G401.6 (cell line): ENCODE results near the gene SKAP2.

Source experiments
- FAIRE-seq: peaks from 2 replicates; lab custom pipeline; 2012; peaks lifted over from hg19 to GRCh38; lab: Jason Lieb, UNC

Gene SKAP2

DNA sequence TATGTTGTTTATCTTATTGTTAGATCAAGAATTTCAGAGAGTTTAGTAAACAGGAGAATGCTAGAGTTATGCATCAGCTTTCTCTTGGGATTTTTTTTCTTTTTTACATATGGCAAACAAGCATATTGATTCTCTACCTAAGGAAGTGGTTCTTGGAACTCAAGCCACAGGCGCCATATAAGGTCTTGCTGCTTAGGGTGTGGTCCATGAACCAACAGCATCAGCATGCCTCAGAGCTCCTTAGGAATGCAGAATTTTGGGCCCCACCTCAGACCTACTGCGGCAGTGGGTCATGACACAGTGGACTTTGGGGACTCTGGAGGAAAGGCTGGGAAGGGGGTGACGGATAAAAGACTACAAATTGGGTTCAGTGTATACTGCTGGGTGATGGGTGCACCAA, 230.8 kb downstream of the SKAP2 start:
- FAIRE-seq, result no peak

DNA sequence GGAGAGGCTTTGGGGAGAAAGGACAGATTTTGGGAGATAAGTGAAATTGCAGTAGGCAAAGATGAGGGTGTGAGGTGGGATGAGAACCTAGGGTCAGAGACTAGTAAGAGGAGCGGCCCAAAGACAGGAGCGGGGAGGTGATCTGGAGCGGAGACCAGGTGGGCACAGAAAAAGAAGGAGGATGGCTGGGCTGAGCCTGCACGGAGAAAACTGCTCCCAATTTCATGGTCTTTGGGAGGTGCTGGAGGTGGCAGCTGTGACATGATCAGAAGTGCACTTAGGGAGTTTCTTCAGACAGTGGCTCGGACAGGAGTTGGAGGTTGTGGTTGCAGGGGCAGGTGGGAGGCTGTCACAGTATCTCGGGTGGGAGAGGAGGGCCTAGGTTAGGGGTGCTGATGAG, 232.8 kb downstream of the SKAP2 start:
- FAIRE-seq, result no peak

DNA sequence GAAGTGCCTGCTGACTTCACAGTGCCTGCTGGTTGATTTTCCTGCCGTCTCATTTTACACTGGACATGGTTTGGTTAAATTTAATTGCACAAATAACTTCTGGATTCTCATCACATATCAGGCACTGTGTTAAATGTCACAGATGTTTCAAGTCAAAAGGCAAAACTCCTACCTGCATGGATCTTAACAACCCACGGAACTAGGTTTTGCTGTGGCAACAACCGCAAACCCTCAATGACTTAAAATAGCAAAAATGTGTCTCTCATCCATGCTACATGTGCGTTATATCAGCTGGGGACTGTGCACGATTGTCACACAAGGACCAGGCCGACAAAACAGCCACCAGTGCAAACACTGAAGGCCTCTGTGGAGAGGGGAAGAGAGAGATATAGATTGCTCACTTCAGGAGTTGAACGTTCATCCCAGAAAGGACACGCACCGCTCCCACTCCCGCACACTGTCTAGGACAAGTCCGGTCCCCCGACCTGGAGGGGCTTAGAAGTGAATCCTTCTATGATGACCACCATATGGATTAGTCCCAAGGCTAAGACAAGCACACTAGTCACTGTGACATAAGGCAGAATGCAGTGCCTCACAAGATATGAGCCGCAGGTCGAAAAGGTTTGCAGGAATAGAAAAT, 233.3 kb downstream of the SKAP2 start:
- FAIRE-seq, result no peak

DNA sequence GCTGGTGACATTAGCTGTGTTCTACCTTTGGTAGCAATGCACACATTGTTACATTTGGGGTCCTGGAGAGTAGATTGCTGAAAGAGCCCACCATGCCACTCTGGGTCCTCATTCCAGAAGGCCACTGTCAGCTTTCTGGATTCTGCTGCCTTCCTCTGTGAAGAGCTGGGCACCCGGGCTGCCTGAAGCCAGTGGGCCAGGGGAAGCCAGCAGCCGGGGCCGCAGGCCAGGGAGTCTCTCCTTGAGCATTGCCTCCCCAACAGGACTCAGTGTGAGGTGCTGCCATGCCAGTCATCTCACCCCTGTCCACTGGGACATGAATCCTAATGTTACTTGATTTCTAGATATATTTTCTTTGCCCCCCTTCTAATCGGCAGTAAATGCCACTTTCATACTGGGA, 234.0 kb downstream of the SKAP2 start:
- FAIRE-seq, result no peak

DNA sequence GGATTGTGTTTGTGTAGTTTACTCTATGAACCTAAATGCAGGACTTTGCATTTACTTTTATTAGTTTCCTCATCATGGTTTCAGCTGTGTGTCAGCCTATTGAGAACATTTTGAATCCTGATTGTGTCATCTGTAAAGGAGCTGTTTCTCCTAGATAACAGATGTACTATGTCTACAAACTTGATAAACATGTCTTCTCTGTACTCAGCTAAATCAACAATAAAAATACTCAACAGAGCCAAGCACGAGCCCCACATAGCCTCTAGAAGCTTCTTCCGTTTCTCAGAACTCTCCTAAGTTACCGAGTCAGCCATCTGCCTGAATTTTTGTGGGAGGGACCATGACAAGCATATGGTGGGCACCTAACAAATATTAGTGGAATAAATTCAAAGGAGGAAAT, 234.7 kb downstream of the SKAP2 start:
- FAIRE-seq, result no peak

DNA sequence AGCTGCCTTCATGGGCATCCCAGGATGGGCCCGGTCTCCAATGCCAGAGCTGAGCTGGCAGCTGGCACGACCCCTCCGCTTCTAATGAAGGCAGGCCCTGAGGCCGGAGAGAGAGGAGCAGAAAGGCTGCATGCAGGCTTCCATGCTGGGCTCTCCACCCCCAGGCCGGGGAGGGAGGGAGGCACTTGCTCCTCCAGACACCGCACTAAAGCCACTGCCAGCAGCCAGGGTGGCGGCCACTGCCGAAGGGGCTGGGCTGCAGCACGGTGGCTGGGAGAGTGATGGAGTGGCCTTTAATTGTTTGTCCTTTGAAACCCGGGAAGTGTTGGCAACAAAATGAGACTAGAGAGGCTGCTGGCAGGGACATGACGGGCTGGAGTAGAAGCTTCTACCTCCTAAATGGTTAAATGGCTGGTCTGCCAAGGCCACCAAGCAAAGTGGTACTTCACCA, 236.5 kb downstream of the SKAP2 start:
- no peak for FAIRE-seq

DNA sequence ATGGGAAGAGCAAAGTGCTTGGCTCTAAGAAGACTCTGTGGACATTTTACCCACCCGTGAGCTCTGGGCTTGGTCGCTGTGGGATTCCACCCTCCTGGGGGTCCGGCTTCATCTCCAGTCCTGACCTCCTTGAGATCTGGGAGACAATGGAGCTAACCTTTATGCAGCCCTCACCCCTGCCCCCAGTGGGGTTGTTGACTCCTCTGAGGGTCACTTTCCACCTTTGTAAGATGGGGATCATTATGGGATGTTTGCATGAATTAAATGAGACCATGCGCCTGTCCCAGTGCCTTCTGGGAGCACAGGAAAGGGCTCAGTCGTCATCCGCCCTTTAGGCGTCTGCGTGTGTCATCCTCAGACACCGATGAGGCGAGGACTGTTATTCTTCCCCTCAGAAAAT, 237.2 kb downstream of the SKAP2 start:
- FAIRE-seq, result no peak

DNA sequence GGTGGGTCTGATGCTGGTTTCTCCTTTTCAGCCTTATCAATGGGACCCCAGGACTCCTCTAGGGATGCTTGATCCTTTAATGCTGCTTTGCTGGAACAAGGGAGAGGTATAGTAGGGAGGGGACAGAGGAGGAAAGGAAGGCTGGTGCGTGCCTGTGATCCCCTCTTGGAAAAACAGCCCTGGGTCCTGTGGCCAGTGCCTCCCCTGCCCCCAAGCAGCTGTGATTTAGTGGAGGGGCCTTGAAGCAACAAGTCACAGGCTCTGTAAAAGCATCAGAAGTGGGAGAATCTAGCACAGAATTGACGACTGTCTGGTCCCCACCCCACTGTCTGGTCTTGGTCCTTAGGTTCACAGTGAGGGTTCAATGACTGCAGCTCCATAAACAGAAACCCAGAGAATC, 237.7 kb downstream of the SKAP2 start:
- FAIRE-seq, result no peak

DNA sequence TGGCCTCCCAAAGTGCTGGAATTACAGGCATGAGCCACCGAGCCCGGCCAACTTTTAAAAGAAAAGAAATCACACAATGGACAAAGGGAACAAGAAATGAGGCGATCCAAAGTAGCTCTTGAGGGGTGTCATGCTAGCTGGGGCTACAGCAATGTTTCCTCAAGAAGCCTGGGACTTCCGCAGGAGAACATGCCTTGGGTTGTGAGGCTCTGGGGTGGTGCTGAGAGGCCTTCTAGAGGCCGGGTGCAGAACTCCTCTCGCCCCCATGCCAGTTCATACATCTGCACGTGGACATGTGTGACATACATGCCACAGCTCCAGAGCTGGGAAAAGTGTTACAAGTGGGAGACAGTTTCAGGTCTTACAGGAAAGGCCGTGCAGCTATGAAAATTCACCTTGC, 238.2 kb downstream of the SKAP2 start:
- no peak for FAIRE-seq

DNA sequence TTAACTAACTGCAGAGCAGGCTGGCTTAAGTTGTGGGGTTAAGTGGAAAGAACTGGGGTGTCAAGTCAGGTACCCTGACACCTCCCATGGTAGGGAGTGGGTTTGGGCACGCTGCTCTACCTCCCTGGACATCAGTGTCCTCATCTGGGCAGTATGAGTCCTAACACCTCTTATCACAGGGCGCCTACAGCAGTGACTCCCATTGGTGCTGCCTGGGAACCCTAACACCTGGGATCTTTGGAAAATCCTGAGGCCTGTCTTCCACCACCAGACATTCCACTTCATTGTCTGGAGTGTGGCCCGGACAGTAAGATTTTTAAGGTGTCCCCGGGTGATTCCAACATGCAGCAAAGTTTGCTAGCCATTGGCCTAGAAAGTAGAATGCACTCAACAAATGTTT, 239.1 kb downstream of the SKAP2 start:
- FAIRE-seq, result no peak

DNA sequence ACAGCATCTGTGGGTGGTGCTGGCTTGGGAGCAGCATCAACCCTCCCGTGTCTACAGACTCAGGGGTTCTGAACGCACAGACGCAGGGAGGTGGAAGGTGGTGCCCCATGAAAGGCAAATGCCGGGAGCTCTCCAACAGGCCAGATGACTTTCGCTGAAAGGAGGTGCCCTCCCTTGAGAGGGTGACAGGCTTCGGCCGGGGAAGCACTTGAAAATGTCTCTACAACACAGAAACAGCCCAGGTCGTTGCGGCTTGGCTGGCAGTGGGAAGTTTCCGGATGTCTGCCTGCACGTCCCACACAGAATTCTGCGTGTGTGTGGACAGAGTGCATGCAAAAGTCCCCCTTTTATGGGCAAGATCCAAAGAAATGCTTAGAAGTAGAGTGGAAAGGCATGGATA, 239.6 kb downstream of the SKAP2 start:
- no peak for FAIRE-seq

DNA sequence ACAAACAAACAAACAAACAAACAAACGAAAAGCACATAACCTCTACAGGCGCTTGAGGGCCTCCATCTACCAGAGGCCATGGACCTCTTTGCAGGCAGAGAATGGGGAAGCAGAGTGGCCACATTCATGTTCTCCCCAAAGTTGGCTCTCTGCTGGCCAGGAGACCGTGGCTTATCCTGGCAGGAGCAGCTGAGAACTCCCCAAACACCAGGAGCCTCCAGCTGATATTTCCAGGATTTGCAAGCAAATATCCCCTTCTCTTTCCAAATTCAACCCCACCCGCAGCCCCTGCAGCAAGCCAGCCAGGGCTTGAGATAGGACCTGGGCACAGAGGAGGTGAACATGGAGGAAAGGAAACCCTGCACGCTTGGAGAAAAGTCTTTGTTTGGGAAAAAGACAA, 240.0 kb downstream of the SKAP2 start:
- no peak for FAIRE-seq

DNA sequence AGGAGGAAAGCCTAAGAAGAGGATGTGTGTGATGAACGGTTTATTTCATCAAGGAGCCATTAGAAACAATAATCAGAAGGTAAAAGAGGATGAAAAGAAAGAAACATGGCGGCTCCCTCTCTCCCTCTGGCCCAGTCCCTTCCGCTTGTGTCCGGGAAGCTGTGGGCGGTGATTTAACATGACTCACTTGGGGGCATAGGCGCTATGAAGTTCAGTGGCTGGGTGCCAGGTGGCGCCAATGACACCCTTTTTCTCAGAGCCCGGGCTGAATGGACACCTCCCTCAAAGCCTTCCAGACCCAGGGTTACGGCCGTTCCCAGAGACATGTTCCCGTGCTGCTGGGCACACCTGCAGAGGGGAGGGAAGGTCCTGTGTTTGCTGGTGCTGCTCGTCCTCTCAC, 244.0 kb downstream of the SKAP2 start:
- FAIRE-seq, result no peak

DNA sequence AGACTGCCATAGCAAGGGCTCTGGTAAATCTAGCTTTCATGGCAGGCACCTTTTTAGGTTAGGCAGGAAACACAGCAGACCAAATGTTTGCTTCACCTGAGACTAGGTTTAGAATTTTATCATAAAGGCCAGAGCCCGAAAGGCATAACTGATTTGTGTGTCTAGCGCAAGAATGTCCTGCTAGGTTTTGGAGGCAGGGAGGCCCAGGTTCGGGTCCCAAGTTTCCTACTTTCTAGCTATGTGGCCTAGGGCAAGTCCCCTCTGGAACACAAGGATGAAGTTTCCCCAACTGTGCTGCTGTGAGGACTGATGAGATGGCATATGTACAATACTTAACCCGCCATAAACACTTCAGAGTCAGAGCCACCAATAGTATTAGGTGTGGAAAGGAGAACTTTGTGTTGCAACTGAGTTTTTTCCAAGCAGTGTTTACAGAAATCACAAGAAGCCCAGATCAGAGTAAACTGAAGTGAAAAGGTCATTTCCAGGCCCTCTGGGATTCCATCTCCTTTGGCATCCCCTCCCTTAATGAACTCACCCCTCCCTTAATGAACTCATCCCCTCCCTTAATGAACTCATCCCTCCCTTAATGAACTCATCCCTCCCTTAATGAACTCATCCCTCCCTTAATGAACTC, 244.9 kb downstream of the SKAP2 start:
- no peak for FAIRE-seq

DNA sequence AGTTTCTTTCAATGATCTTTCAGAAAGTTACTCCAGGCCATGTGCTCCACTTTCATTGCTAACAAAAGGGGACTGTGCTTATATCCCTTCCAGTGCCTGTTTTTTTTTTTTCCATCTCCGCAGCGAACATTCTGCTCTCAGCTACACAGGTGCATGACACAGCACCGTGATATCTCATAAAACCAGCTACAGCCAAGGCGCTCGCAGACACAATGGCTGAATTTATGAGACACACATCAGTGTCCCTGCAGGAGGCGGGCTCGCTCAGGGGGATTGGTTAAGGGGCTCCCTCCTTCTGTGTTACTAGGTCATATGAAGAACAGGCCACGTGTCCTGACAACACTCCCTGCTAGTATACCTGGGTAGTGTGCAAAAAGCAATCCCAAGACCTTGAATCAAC, 245.5 kb downstream of the SKAP2 start:
- FAIRE-seq, result no peak

DNA sequence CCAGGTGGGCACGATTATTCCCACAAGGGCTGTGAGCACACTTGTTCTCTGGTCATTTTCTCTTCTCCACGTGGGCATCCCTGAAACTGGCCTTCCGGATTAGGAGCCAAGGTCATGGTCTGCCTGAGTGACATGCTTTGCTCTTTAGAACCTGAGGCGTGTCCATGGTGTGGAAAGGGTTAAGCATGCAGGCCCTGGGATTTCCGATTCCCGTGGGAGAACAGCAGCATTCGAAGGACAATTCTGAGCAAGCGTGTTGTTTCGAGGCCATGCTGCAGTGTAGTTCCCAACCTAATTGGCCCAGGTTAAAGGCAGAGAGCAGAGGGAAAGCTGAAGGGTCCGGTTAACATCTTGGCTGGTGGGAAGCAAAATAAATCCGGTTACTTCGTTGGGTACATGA, 245.9 kb downstream of the SKAP2 start:
- no peak for FAIRE-seq
